Measurements from ENCODE around the gene NTMT2. TPM values are rescaled to one million over a fixed set of nuclear protein-coding genes. Genes with fewer than 3 reads are reported as not detected.
A peak's percentile ranks its signal among the peaks of the same experiment; 100 is the strongest.

The NTMT2 gene
- total RNA-seq, 6 donors from 2014 or later: not detected

GRCh38 chr1:170214117-170215032, 68.6 kb downstream of the NTMT2 start:
- H3K4me1 ChIP-seq: no peaks in the 10 kb centered on the region
- peak overlapping the region in 1 of 4 donors; percentile 23 for H3K27ac ChIP-seq
- ATAC-seq (ENCODE audit: low FRiP score in 2 of 2): peak in 1 of 2 donors; percentile 40
- TF ChIP-seq POLR2A (IDR thresholded peaks at IDR 0.05): no peak
- no peak overlapping the region for H3K4me3 ChIP-seq
- peak in 1 of 2 donors; percentile 11 for DNase-seq
- no peaks in the 10 kb centered on the region for H3K27me3 ChIP-seq
- no peaks in the 10 kb centered on the region for H3K36me3 ChIP-seq
- H3K9me3 ChIP-seq: no peaks in the 10 kb centered on the region
- 41 to 42% methylated on average over 9 to 10 of the region's 10 CpGs for WGBS, 2 donors

DNA sequence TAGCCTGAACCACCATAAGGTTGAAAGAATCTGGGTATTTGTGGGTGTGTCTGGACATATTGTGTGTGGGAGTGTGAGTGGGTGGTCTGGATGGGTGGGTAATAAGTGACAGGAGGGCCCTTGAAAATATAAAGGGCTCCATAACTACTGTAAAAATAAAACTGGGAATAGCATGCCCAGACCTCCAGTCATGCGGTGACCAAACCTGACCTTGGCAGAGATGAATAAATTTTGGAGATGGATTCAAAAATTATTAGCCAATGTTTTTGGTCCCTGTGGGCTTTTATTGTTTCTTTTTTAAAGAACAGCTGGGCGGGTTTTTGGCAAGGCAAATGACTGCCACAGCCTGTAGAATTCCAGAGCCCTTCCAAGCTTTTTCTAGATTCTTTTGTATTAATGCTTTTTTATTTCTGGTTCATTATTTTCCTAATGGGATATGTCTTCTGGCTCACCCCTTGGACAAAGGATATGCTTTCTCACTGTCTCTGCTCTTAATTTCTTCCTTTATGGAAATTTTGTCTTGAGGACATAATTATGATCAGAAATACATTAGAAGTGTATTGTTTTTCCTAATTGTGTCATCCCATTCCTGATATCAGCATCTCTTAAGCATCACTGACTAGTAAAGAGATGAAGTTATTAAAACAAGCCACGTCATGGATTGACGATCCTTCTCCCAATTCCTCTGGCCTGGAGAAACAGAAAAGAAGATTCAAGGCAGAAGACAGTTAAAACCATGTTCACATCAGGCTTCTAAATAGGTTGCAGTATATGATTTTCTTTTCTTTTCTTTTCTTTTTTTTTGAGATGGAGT, 69.5 kb downstream of the NTMT2 start:
- Histone ChIP-seq H3K27me3 (no peaks in the 10 kb centered on the region), H3K9me3 (no peaks in the 10 kb centered on the region), H3K27ac (no peak overlapping the region), H3K4me3 (no peak overlapping the region), H3K4me1 (no peaks in the 10 kb centered on the region), H3K36me3 (no peaks in the 10 kb centered on the region)
- TF ChIP-seq, protein P1, sequence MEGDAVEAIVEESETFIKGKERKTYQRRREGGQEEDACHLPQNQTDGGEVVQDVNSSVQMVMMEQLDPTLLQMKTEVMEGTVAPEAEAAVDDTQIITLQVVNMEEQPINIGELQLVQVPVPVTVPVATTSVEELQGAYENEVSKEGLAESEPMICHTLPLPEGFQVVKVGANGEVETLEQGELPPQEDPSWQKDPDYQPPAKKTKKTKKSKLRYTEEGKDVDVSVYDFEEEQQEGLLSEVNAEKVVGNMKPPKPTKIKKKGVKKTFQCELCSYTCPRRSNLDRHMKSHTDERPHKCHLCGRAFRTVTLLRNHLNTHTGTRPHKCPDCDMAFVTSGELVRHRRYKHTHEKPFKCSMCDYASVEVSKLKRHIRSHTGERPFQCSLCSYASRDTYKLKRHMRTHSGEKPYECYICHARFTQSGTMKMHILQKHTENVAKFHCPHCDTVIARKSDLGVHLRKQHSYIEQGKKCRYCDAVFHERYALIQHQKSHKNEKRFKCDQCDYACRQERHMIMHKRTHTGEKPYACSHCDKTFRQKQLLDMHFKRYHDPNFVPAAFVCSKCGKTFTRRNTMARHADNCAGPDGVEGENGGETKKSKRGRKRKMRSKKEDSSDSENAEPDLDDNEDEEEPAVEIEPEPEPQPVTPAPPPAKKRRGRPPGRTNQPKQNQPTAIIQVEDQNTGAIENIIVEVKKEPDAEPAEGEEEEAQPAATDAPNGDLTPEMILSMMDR (IDR thresholded peaks at IDR 0.05): no peak
- TF ChIP-seq POLR2A (IDR thresholded peaks at IDR 0.05) (no peak), EP300 (IDR thresholded peaks at IDR 0.05) (no peak), POLR2AphosphoS5 (IDR thresholded peaks at IDR 0.05) (no peak)
- peak in 1 of 2 donors; percentile 51 for ATAC-seq (ENCODE audit: low FRiP score in 2 of 2)
- no peak for DNase-seq
- 69 to 83% methylated on average over 4 of the region's 4 CpGs for WGBS, 2 donors

DNA sequence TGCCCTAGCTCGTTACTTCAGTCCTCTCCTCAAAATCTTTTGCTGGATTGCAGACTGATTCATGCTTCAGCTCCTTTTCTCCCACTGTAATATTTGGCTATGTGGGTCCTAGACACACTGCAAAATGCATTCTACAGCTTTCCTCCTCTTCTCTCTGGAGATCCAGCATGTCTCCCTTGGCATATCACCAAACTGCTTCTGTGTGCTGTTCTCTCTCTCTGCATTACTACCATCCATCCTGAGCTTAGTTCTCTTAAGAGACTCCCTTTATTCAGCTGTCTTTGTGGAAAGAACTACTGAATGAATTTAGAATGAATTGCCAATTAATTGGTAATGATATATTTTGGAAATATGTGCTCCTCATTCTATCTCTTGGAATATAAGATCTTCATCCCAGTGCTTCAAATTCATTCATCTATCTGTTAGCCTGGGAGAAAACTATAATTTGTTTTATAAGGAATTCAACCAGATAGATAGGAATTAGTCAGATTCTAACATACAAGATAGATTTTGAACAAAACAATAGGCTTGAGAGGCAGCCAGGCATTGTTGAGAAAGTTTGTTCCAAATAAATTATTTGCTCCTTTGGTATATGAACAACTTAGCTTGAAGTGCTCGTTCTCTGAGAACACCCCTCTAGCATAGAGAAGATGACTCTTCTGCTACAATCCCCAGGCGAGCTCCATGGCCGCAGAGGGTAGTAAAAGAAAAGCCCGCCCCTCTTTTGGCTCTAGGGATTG, 71.9 kb downstream of the NTMT2 start:
- H3K4me3 ChIP-seq: no peak overlapping the region

DNA sequence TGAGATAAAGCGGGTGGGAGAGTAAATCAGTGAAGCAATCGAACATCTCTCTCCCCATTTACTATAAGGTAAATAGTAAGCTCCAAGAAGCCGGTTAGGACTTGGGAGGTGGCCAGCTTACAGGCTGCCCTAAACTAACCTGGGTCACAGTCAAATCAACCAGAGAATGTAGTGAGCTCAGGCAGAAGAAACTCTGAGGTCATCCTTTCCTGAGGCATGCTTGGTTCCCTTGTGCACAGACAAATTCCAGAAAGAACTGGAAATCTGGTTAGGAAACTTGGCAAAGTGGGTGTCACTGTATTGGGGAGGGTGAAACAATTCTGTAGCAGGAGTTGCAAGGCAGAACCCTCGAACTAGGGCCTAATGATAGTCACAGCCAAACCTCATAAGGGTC, 72.5 kb downstream of the NTMT2 start:
- WGBS, 2 donors: 77 to 83% methylated on average over 4 of the region's 4 CpGs
- Histone ChIP-seq H3K27me3 (no peaks in the 10 kb centered on the region), H3K4me3 (no peak overlapping the region), H3K27ac (no peak overlapping the region), H3K36me3 (no peaks in the 10 kb centered on the region), H3K9me3 (no peaks in the 10 kb centered on the region), H3K4me1 (no peaks in the 10 kb centered on the region)
- ATAC-seq (ENCODE audit: low FRiP score in 2 of 2) (peak in 1 of 2 donors; percentile 60), DNase-seq (no peak)
- no peak for TF ChIP-seq POLR2AphosphoS5 (IDR thresholded peaks at IDR 0.05)

More for the DNA sequence above, 71.9 kb downstream of the NTMT2 start:
- no peak for TF ChIP-seq POLR2AphosphoS5 (IDR thresholded peaks at IDR 0.05)
- TF ChIP-seq POLR2A (IDR thresholded peaks at IDR 0.05): no peak
- TF ChIP-seq, protein P1 (IDR thresholded peaks at IDR 0.05): no peak
- TF ChIP-seq EP300 (IDR thresholded peaks at IDR 0.05): no peak
- no peaks in the 10 kb centered on the region for H3K36me3 ChIP-seq
- no peak for ATAC-seq (ENCODE audit: low FRiP score in 2 of 2)
- H3K4me1 ChIP-seq: no peaks in the 10 kb centered on the region
- no peaks in the 10 kb centered on the region for H3K9me3 ChIP-seq
- WGBS, 2 donors: 86 to 87% methylated on average over 5 of the region's 5 CpGs
- no peak for DNase-seq
- no peak overlapping the region for H3K27ac ChIP-seq
- H3K27me3 ChIP-seq: no peaks in the 10 kb centered on the region

Small RNAs within 50 kb of the gene (small RNA-seq; reads per million reads assigned to genes)
- 0 reads per million in 4 donors for gene MIR3119-2

Other genes with a start within 250 kb of the NTMT2 start
- gene KIFAP3, start 71.3 kb upstream of the NTMT2 start, total RNA-seq: 10 to 100 TPM; 10.3 to 47.7 (median 23.9) TPM